Neural cell (in vitro differentiated cells): ENCODE results near the gene CLPSL1.
A peak's percentile ranks its signal among the peaks of the same experiment; 100 is the strongest.

Experiments
- CTCF ChIP-seq: fragments of 450-650 bp; IDR thresholded peaks from 2 replicates; pipeline ENCODE4 v1.5.1; 2014; ENCODE audit warnings: antibody characterized with exemption, mild to moderate bottlenecking, moderate library complexity; ENCODE audit not compliant: poor library complexity, severe bottlenecking
- EZH2 ChIP-seq: fragments of 200-600, 300-800 bp; shearing (Covaris generic), sonication (generic); IDR thresholded peaks from 2 replicates; pipeline ENCODE4 v1.6.1; 2014; ENCODE audit warnings: antibody characterized with exemption, low read length, borderline replicate concordance, mild to moderate bottlenecking; ENCODE audit not compliant: insufficient read depth, poor library complexity, severe bottlenecking
- REST ChIP-seq: IDR thresholded peaks from 2 replicates; pipeline ENCODE4 v1.6.1; 2012; ENCODE audit warnings: borderline replicate concordance

- TF ChIP-seq CTCF (peak; percentile 95), REST (no peak), EZH2 (no peak)
Observed at GRCh38 chr6:35737413-35738211, 43.2 kb upstream of the CLPSL1 start.
